T1000 (cell line): ENCODE measurements around the gene PRKAR1B.

Experiments
- DNase-seq: peaks from one replicate; lab custom pipeline; 2025; ENCODE audit warnings: mixed read lengths; lab: John Stamatoyannopoulos, UW

PRKAR1B gene

GRCh38 chr7:721619-722248 lies 5.3 kb downstream of the PRKAR1B start:
- DNase-seq = no peak

- no peak for DNase-seq
These were observed 10.4 kb downstream of the PRKAR1B start for GRCh38 chr7:716636-717035.

- no peak for DNase-seq
These were observed 10.9 kb downstream of the PRKAR1B start for GRCh38 chr7:716222-716621.

GRCh38 chr7:714251-714671 lies 12.8 kb downstream of the PRKAR1B start:
- no peak for DNase-seq

- no peak for DNase-seq
These were observed 13.4 kb downstream of the PRKAR1B start for GRCh38 chr7:713488-714230.

DNA sequence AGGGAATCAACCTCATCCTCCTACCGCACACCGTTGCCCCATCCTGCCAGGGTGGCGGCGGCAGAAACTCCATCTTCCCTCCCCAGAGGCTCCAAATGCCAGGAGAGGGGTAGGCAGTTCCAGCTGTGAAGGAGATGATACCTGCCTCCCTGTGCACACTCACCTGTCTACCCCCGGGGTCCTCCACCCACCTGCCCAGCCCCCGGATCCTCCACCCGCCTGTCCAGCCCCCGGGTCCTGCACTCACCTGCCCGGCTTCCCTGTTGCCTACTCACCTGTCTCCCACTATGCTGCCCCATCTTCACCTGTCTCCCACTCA lies 14.0 kb downstream of the PRKAR1B start:
- DNase-seq = no peak

DNA sequence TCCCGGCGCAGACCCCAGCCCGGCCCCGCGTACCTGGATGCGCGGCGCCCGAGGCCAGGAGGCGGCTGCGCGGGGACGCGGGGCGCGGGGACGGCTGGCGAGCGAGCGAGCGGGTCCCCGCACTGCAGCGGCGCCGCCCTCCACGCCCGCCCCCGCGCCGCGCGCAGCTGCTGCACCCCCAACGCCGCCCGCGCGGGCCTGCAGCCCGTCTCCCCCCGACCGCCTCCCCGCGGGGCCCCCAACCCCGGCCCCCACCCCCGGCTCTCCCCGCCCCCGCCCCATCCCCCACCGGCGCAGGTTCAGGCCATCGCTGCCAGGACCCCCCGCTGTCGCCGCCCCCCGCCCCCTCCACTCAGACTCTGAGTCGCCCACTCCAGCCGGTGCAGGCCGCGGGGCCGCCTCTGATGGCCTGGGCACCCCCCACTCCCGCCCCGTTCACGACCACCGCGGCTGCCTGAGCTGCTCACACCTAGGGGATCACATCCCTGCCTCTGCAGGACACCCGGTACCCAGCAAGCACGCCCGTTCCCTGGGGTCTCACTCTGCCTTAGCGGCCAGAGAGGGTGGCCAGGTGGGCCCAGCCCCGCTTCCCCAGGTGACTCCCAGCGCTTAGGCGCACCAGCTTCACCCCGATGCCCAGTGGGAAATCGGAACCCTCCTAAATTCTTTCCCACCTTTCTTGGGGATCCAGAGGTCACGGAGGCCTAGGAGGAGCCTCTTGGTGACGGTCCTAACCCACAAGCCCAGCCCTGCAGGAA lies 14.5 kb downstream of the PRKAR1B start:
- no peak for DNase-seq

DNA sequence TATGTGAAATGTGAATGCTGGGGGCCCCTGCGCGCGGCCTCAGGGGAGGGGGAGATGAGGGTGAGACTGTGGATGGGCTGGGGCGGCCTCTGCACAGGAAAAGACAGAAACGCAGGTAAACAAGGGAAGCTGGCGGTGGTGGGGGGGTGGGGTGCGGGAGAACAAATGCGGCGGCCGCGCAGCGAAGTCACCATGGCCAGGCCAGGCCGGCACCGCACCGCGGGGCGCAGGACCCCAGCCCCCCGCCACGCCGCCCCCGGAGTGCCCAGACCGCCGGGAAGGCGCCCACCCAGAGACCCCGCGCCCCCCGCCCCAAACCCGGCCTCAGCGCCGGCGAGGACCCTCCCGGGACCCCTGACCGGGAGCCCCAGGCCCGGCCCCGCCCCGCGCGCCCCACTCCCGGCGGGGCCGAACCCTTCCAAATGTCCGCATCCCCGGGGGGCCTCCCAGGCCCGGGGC lies 15.1 kb downstream of the PRKAR1B start:
- no peak for DNase-seq

- DNase-seq = no peak
These were observed 15.8 kb downstream of the PRKAR1B start for GRCh38 chr7:711093-711921.

- no peak for DNase-seq
These were observed 16.9 kb downstream of the PRKAR1B start for GRCh38 chr7:710161-710560.

DNA sequence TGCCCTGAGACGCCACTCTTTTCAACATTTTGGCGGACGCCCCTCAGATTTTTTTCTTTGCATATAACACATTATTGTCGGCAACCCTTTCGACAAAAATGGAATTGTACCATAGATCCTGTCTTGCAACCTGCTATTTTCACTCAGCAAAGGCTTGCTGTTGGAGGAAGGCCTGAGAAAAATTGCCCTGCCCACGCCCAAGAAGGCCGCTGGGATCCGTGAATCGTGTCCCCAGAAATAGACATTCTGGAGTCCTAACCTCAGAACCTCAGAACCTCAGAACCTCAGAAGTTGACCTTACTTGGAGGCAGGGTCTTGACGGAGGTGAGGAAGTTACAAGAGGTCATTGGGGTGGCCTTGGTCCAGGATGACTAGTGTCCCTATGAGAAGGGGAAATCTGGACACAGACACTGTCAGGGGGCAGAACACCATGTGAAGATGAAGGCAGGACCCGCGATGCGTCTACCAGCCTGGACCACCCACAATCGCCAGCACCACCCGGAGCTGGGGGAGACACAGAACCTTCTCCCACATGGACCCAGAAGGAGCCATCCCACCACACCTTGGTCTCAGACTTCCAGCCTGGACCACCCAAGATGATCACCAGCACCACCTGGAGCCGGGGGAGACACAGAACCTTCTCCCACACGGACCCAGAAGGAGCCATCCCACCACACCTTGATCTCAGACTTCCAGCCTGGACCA lies 19.6 kb downstream of the PRKAR1B start:
- no peak for DNase-seq

- no peak for DNase-seq
These were observed 20.4 kb downstream of the PRKAR1B start for GRCh38 chr7:706721-707120.

DNA sequence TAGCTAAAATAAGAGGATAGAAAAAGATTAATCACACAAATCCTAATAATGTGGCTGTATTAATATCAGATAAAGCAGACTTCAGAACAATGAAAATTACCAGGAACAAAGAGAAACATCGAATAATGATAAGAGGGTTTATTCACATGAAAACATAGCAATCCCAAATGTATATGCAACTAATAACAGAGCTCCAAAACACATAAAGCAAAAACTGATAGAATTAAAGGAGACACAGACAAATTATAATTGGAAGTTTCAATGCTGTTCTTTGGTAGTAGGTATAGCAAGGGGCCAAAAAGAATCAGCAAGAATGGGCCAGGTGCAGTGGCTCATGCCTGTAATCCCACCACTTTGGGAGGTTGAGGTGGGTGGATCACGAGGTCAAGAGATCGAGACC lies 24.0 kb downstream of the PRKAR1B start:
- no peak for DNase-seq

DNA sequence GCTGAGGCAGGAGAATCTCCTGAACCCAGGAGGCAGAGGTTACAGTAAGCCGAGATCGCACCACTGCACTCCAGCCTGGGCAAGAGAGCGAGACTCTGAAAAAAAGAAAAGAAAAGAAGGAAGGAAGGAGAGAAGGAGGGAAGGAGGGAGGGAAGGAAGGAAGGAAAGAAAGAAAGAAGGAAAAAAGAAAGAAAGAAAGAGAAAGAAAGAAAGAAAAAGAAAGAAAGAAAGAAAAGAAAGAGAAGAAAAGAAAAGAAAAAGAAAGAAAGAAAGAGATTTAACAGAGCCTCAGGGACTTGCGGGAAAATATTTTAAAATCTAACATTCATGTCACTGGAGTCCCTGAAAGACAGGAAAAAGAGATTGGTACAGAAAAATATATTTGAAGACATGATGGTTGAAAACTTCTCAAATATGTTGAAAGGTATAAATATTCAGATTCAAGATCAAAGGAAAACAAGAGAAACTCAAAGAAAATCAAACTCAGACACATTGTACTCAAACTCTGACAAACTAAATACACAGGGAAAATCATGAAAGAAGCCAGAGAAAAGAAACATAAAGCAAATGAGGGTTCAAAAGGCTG lies 25.9 kb downstream of the PRKAR1B start:
- no peak for DNase-seq

DNA sequence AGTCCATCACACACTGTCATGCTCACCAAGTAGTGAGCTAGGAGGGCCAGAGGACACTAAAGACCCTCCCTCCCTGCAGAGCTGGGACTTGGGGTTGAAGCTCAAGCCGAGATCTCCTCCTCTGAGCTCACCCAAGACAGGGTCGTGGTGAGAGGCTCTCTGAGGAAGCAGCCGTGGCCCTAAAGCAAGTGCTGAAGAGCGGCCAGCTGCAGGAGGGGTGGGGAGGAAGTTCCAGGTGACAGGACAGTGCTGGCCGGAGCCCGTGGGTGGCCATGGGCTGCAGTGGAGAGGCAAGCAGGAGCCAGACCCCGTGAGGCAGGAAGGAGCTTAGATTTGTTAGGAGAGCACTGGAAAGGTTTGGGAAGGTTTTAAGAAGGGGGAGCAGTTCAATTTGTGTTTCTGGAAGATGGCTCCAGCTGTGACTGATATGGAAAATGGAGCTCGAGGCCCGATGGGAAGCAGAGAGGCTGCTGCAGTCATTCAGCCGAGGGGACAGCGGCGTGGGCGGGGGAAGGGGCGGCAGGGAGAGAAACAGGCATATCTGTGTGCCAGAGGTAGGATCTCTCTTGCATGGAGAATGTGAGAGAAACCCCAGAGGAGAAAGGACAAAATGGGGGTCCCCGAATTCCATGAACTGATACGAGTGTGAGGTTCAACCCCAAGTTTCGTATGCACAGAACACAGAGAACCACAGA lies 27.5 kb downstream of the PRKAR1B start:
- DNase-seq = no peak

- DNase-seq = no peak
These were observed 28.3 kb downstream of the PRKAR1B start for GRCh38 chr7:698515-699475.

DNA sequence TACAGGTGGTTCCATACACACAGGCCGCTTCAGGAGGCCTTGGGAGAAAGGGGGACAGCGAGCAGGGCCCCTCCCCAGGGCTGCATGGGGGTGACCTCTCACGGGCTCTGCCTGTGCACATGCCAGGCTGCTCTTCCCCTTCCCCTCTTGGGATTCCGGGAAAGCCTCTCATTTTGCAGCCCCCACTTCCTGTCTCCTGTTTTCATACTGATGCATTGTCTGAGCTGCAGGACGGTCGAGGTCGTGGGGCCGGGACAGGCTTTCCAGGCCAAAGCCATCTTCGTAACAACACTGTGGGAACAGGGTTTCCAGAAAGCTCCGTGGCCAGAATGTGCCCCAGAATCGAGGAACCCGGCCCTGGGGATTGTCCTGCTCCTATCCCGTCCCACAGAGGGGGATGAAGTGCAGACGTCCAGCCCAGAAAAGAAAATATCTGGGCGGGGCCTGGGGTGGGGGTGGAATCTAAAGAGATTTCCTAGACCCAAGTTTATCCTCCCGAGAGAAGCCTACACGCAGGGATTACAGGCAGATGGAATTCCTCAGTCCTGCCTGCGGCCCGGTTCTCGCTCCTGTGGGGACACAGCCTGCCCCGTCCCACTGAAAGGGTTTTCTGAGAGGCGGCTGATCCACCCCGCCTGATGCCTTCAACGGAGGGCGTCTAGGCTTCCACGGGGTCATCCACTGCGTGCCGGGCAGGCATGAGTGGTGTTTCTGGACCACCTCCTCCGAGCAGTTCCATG lies 30.1 kb downstream of the PRKAR1B start:
- no peak for DNase-seq

- no peak for DNase-seq
These were observed 30.7 kb downstream of the PRKAR1B start for GRCh38 chr7:696426-696811.

DNA sequence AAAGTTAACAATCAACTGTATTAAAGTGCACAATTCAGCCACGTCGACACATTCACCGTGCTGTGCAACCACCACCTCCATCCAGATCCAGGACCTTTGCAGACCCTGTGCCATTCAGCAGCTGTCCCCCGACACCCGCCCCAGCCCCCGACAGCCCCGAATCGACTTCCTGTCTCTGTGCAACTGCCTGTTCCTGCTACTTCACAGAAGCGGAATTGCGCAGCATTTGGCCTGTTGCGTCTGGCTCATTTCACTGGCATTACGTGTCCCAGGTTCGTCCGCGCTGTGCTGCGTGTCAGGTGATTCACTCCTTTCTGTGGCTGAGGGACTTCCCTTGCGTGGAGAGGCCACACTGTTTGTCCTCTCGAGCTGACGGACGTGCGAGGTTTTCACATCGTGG lies 33.8 kb downstream of the PRKAR1B start:
- DNase-seq = no peak
